Measurements from ENCODE around the gene LRRC10B. TPM values are rescaled to one million over a fixed set of nuclear protein-coding genes. Genes with fewer than 3 reads are reported as not detected.

The LRRC10B gene
- total and polyA plus RNA-seq, 2 of the 8 experiments (the other 6 are each of a cell fraction or from before 2014, with no cell fraction given), result 0.47 to 0.71 TPM

DNA sequence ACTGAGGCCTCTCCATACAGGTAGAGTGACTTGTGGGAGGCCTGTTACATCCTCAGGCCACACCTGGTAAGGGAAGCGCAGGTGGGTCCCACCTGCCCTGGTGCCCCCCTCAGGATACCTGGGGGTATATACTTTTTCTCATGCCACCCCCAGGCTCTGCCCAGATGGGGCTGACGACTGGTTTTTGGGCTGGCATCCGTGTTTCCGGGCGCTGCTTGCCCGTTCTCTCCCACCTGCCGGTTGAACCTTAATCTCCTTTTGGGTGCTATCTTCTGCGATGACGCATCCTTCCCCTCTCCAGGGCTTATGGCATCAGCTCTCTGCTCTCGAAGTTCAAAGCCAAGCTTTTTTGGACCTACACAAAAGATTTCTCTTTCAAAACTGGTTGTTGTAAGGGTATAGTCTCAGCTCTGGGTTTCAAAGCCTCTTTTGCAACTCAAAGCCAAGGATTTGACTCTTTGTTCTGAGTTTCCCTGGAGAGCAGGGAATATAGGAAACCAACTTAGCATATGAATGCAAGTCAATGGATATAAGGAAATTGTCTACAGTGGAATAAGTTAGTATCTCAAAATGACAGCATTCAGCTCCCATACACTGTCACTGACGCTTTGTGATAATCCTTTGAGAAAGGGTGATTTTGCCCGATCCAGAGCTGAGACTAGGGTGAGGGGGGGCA is 8.6 kb upstream of the LRRC10B start (continued):
- TF ChIP-seq, protein P1, sequence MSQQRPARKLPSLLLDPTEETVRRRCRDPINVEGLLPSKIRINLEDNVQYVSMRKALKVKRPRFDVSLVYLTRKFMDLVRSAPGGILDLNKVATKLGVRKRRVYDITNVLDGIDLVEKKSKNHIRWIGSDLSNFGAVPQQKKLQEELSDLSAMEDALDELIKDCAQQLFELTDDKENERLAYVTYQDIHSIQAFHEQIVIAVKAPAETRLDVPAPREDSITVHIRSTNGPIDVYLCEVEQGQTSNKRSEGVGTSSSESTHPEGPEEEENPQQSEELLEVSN (IDR thresholded peaks at IDR 0.05), result peak; percentile 62; the same call in 1 of the 2 replicates
- 0 out of 2 replicates have a peak, but pooled peaks have one; percentile 35 for TF ChIP-seq YY1 (IDR thresholded peaks at IDR 0.05; ENCODE audit: low read depth, low read length)
- TF ChIP-seq TCF12 (IDR thresholded peaks at IDR 0.05; ENCODE audit: low read depth, low read length), result no peak
- no peak for TF ChIP-seq HDAC2 (IDR thresholded peaks at IDR 0.05; ENCODE audit: borderline replicate concordance in 1 of 2, low read depth in 2 of 2, low read length in 2 of 2)
- TF ChIP-seq RBBP5 (IDR thresholded peaks at IDR 0.05; ENCODE audit: borderline replicate concordance, low read depth, low read length), result no peak
- peak; percentile 79 for TF ChIP-seq CREB1 (IDR thresholded peaks at IDR 0.05)
- TF ChIP-seq JUN (IDR thresholded peaks at IDR 0.05; ENCODE audit: low read depth, low read length), result no peak
- TF ChIP-seq RNF2 (IDR thresholded peaks at IDR 0.05; ENCODE audit: borderline replicate concordance, low read depth, low read length, missing control alignments, poor library complexity, severe bottlenecking), result no peak
- TF ChIP-seq RAD21 (IDR thresholded peaks at IDR 0.05 in 1 of 2, conservative IDR thresholded peaks at IDR 0.05 in 1 of 2; ENCODE audit: low read depth in 2 of 2, low read length in 2 of 2), result no peak
- TF ChIP-seq, protein P2, sequence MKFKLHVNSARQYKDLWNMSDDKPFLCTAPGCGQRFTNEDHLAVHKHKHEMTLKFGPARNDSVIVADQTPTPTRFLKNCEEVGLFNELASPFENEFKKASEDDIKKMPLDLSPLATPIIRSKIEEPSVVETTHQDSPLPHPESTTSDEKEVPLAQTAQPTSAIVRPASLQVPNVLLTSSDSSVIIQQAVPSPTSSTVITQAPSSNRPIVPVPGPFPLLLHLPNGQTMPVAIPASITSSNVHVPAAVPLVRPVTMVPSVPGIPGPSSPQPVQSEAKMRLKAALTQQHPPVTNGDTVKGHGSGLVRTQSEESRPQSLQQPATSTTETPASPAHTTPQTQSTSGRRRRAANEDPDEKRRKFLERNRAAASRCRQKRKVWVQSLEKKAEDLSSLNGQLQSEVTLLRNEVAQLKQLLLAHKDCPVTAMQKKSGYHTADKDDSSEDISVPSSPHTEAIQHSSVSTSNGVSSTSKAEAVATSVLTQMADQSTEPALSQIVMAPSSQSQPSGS (IDR thresholded peaks at IDR 0.05; ENCODE audit: low read length), result 0 out of 2 replicates have a peak, but pooled peaks have one; percentile 40
- TF ChIP-seq CTBP2 (IDR thresholded peaks at IDR 0.05; ENCODE audit: borderline replicate concordance, insufficient read depth, insufficient read length, low read length), result peak; percentile 72
- TF ChIP-seq POLR2A (IDR thresholded peaks at IDR 0.05; ENCODE audit: control extremely low read depth in 1 of 2, low read depth in 2 of 2, low read length in 2 of 2), result no peak
- TF ChIP-seq SAP30 (IDR thresholded peaks at IDR 0.05; ENCODE audit: insufficient read depth, insufficient replicate concordance, low read length), result no peak
- TF ChIP-seq SP2 (IDR thresholded peaks at IDR 0.05; ENCODE audit: low read length), result no peak
- TF ChIP-seq EP300 (IDR thresholded peaks at IDR 0.05; ENCODE audit: borderline replicate concordance in 1 of 2, low read depth in 2 of 2, low read length in 2 of 2), result peak in 1 of 2 experiments; percentile 50; a peak in 1 of 3 replicates
- TF ChIP-seq CEBPB (IDR thresholded peaks at IDR 0.05; ENCODE audit: low read depth, low read length), result peak; percentile 39; the same call in 1 of the 2 replicates
